Epithelial cell of esophagus (primary cell): ENCODE measurements around the gene HSD11B1.
A peak's percentile ranks its signal among the peaks of the same experiment; 100 is the strongest.
"Not testable (repeated sequence)": the region's sequence is repeated elsewhere in the genome, so short reads cannot be mapped to it uniquely, and the experiment has no call there.

Experiments
- DNase-seq: peaks from one replicate; pipeline ENCODE4 v3.0.0; 2010; ENCODE audit warnings: low read depth
- H3K4me3 ChIP-seq: 2 replicates; pipeline ENCODE4 v1.5.1; 2011; ENCODE audit warnings: mild to moderate bottlenecking, low read length, control low read depth
- CTCF ChIP-seq: IDR thresholded peaks from 2 replicates; pipeline ENCODE4 v1.5.1; 2011; ENCODE audit warnings: low read depth, mild to moderate bottlenecking, low read length, control low read depth, inconsistent platforms; ENCODE audit not compliant: insufficient read depth; ENCODE audit errors: missing control alignments

HSD11B1 gene

GRCh38 chr1:209689477-209689876 is 15.2 kb upstream of the HSD11B1 start:
- DNase-seq, result peak; percentile 90
- no peak for TF ChIP-seq CTCF
- H3K4me3 ChIP-seq, result no peak overlapping the region

GRCh38 chr1:209691237-209691636 is 13.4 kb upstream of the HSD11B1 start:
- no peak for TF ChIP-seq CTCF
- no peak for DNase-seq
- H3K4me3 ChIP-seq, result no peak overlapping the region

- no peak for DNase-seq
- H3K4me3 ChIP-seq, result no peak overlapping the region
- no peak for TF ChIP-seq CTCF
Measured at GRCh38 chr1:209692296-209692695, 12.3 kb upstream of the HSD11B1 start.

GRCh38 chr1:209692745-209693504 is 11.7 kb upstream of the HSD11B1 start:
- H3K4me3 ChIP-seq, result no peak overlapping the region
- peak; percentile 89 for TF ChIP-seq CTCF
- peak; percentile 84 for DNase-seq

- no peak for TF ChIP-seq CTCF
- no peak overlapping the region for H3K4me3 ChIP-seq
- DNase-seq, result no peak
Measured at GRCh38 chr1:209696673-209697072, 8.0 kb upstream of the HSD11B1 start.

- DNase-seq, result no peak
- no peak for TF ChIP-seq CTCF
- no peak overlapping the region for H3K4me3 ChIP-seq
Measured at GRCh38 chr1:209697126-209697525, 7.5 kb upstream of the HSD11B1 start.

GRCh38 chr1:209700686-209701085 is 4.0 kb upstream of the HSD11B1 start:
- H3K4me3 ChIP-seq, DNase-seq: not testable (repeated sequence)
